Parathyroid adenoma (tissue), 2 donors: ENCODE measurements around the gene CLEC16A.

ENCODE experiments used
- H2AFZ ChIP-seq: fragments of 300-600 bp; sonication (generic); one replicate; pipeline ENCODE4 v1.7.0; 2017; ENCODE audit warnings: antibody characterized with exemption, mild to moderate bottlenecking
- H3K27ac ChIP-seq: fragments of 300-600 bp; sonication (generic); one replicate; pipeline ENCODE4 v1.7.0; 2017
- H3K27me3 ChIP-seq: fragments of 300-600 bp; sonication (generic); one replicate; pipeline ENCODE4 v1.7.0; 2017; ENCODE audit warnings: low read length; ENCODE audit not compliant: control insufficient read depth, insufficient read depth
- H3K36me3 ChIP-seq: fragments of 300-600 bp; sonication (generic); one replicate; pipeline ENCODE4 v1.7.0; 2017; ENCODE audit warnings: low read length; ENCODE audit not compliant: control insufficient read depth, insufficient read depth
- H3K4me1 ChIP-seq: fragments of 300-600 bp; sonication (generic); one replicate; pipeline ENCODE4 v1.7.0; 2017; ENCODE audit warnings: control low read depth
- H3K4me2 ChIP-seq: fragments of 300-600 bp; sonication (generic); one replicate; pipeline ENCODE4 v1.7.0; 2017; ENCODE audit warnings: low read length
- H3K4me3 ChIP-seq: fragments of 300-600 bp; sonication (generic); one replicate; pipeline ENCODE4 v1.7.0; 2017; ENCODE audit warnings: low read depth, low read length
- H3K79me2 ChIP-seq: fragments of 300-600 bp; sonication (generic); one replicate; pipeline ENCODE4 v1.7.0; 2017; ENCODE audit warnings: control low read depth
- H3K9ac ChIP-seq: fragments of 300-600 bp; sonication (generic); one replicate; pipeline ENCODE4 v1.7.0; 2017; ENCODE audit warnings: mild to moderate bottlenecking
- H3K9me3 ChIP-seq: fragments of 300-600 bp; sonication (generic); one replicate; pipeline ENCODE4 v1.7.0; 2017; ENCODE audit warnings: low read length; ENCODE audit not compliant: control insufficient read depth
- TF ChIP-seq, protein P1 (sequence below): fragments of 300-600 bp; sonication (generic); IDR thresholded peaks from one replicate; pipeline ENCODE4 v1.7.0; 2017; ENCODE audit warnings: antibody characterized with exemption, mild to moderate bottlenecking
- donor health status: primary hyperparathyroidism.

Gene CLEC16A

DNA sequence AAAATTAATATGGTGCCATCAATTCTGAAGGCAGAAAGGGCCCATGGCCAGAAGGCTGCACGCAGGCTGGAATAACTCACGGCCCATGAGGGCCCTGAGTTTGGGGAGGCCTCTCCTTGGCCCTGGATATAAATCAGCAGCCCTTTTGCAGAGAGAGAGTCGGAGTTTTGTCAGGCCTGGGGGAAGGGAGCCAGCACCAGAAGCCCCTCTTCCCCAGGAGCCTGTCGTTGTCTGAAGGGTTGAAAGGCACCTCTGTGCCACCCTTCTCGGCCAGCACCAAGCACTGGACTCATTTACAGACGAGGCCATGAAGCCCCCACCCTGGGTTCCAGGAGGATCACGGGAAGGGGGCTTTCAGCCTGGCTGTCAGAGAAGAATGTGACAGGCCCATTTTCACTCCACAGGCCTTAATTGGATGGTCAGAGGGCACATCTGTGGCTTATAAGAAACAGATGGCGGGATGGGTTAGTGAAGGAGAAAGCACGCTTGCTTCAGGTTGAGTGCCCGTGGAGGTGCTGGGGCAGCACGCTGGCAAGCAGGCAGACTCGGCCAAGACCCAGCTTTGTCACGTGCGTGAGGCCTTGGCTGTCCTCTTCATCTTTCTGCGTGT, 140.6 kb downstream of the CLEC16A start:
- Histone ChIP-seq H3K4me2 (no peak overlapping the region), H3K9me3 (no peaks in the 10 kb centered on the region), H2AFZ (no peak overlapping the region), H3K36me3 (no peaks in the 10 kb centered on the region), H3K27ac (no peak overlapping the region), H3K9ac (no peak overlapping the region), H3K4me3 (no peak overlapping the region), H3K79me2 (peaks cover 2% of the 10 kb centered on the region), H3K27me3 (no peaks in the 10 kb centered on the region), H3K4me1 (peaks cover 18% of the 10 kb centered on the region)
- TF ChIP-seq, protein P1, sequence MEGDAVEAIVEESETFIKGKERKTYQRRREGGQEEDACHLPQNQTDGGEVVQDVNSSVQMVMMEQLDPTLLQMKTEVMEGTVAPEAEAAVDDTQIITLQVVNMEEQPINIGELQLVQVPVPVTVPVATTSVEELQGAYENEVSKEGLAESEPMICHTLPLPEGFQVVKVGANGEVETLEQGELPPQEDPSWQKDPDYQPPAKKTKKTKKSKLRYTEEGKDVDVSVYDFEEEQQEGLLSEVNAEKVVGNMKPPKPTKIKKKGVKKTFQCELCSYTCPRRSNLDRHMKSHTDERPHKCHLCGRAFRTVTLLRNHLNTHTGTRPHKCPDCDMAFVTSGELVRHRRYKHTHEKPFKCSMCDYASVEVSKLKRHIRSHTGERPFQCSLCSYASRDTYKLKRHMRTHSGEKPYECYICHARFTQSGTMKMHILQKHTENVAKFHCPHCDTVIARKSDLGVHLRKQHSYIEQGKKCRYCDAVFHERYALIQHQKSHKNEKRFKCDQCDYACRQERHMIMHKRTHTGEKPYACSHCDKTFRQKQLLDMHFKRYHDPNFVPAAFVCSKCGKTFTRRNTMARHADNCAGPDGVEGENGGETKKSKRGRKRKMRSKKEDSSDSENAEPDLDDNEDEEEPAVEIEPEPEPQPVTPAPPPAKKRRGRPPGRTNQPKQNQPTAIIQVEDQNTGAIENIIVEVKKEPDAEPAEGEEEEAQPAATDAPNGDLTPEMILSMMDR: no peak

DNA sequence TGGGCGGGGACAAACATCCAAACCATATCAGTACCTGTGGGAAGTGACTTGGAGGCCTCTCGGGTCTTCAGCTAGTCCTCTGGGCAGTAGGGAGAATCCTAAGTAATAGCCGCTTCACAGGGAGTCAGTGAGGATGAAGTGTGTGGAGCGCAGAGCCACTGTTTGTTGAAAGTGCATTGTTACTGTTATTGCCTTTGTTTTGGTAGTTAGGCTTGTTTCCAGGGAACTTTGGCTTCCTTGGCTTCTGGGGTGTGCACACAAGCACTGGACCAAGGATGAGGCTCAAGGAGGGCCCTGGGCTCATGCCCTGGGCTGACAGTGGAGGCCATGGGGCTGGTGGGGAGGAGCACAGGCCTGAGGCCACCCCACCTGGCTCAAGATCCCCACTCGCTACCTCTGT, 141.6 kb downstream of the CLEC16A start:
- H3K27me3 ChIP-seq: no peaks in the 10 kb centered on the region
- H3K4me2 ChIP-seq: no peak overlapping the region
- H3K79me2 ChIP-seq: peaks cover 2% of the 10 kb centered on the region
- no peak overlapping the region for H3K27ac ChIP-seq
- H2AFZ ChIP-seq: no peak overlapping the region
- TF ChIP-seq, protein P1: no peak
- H3K9ac ChIP-seq: no peak overlapping the region
- H3K9me3 ChIP-seq: no peaks in the 10 kb centered on the region
- H3K4me1 ChIP-seq: peaks cover 9% of the 10 kb centered on the region
- H3K36me3 ChIP-seq: no peaks in the 10 kb centered on the region
- H3K4me3 ChIP-seq: no peak overlapping the region

DNA sequence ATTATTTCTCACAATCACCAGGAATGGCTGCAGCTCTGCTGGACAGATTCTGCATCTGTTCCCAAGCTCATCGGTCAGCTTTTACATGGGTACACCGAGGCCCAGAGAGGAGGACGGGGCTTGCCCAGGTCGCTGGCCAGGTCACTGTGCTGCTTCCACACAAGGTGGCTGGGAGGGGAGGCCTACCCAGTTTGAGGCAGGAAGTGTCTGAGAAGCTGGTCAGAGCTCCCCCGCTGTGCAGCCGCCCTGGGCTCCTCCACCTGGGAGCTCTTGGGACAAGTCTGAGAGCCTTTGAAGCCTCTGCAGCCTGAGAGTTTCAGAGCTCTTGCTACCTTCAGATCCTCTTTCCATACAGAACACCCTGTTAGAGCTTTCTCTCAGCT, 143.3 kb downstream of the CLEC16A start:
- no peaks in the 10 kb centered on the region for H3K27me3 ChIP-seq
- no peaks in the 10 kb centered on the region for H3K36me3 ChIP-seq
- no peak overlapping the region for H3K9ac ChIP-seq
- H3K4me1 ChIP-seq: no peaks in the 10 kb centered on the region
- no peak overlapping the region for H3K4me2 ChIP-seq
- no peaks in the 10 kb centered on the region for H3K79me2 ChIP-seq
- no peaks in the 10 kb centered on the region for H3K9me3 ChIP-seq
- no peak overlapping the region for H2AFZ ChIP-seq
- H3K27ac ChIP-seq: no peak overlapping the region
- TF ChIP-seq, protein P1: no peak
- H3K4me3 ChIP-seq: no peak overlapping the region

DNA sequence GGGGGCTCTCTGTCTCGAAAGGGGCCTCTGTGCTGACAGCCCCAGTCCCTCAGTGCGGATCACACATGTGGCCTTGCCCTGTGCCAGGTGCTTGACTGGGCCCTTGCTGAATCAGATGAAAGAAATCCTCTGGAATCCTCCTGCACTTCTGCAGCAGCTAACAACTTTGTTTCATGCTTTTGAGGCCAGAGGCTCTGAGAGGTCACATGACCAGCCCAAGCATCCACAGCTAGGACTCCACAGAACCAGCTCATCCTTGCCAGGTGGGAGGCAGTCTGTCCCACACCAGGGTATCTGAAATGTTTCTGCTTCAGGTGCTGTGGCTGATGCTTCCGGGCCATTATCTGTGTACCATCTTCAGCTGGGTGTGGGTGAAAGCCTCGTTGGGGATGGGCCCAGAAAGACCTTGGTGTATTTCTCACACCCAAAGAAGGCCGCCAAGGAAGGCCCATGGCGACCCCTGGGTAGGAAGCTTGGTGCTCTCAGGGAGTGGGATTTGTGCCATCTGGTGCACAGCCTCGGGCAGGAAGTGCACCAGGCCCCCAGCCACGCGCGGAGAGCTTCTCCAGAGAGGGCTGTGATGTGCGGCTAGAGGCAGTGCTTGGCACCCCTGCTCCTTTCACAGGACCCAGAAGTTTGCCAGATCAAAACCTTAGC, 143.8 kb downstream of the CLEC16A start:
- Histone ChIP-seq H3K9me3 (no peaks in the 10 kb centered on the region), H3K79me2 (no peaks in the 10 kb centered on the region), H3K9ac (no peak overlapping the region), H3K27me3 (no peaks in the 10 kb centered on the region), H3K36me3 (no peaks in the 10 kb centered on the region), H3K4me3 (no peak overlapping the region), H3K4me1 (no peaks in the 10 kb centered on the region), H3K27ac (no peak overlapping the region), H2AFZ (no peak overlapping the region), H3K4me2 (no peak overlapping the region)
- TF ChIP-seq, protein P1: no peak

DNA sequence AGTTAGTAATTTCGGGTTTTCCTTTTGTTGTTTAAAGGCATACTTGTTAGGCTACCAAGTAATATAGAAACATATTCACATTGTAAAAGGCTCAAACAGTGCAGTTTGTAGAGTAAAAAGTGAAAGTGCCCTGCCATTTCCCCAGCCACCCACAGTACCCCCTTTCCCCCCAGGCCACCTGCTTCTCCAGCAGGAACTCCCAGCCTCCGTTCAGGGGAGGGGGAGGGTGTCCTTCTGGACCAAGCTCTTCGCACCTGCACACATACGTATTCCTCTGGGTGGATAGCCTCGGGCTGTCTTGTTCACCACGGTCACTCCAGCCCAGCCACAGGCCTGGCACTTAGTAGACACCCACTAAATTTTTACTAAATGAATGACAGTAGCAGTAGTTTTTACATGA, 144.5 kb downstream of the CLEC16A start:
- TF ChIP-seq, protein P1: no peak
- H3K4me1 ChIP-seq: no peaks in the 10 kb centered on the region

More for the DNA sequence above, 144.5 kb downstream of the CLEC16A start:
- no peaks in the 10 kb centered on the region for H3K27me3 ChIP-seq
- no peak overlapping the region for H3K4me3 ChIP-seq
- no peaks in the 10 kb centered on the region for H3K79me2 ChIP-seq
- no peak overlapping the region for H3K9ac ChIP-seq
- H3K9me3 ChIP-seq: no peaks in the 10 kb centered on the region
- H2AFZ ChIP-seq: no peak overlapping the region
- H3K4me2 ChIP-seq: no peak overlapping the region
- H3K27ac ChIP-seq: no peak overlapping the region
- no peaks in the 10 kb centered on the region for H3K36me3 ChIP-seq
